GM12878 (cell line): ENCODE results near the gene LTBP3. TPM values are rescaled to one million over a fixed set of nuclear protein-coding genes. Genes with fewer than 3 reads are reported as not detected.

ENCODE experiments used
- ATAC-seq: fragments of 200-7000 bp; cut with Tn5 transposase; 3 replicates; pipeline ENCODE4 v1.9.1; 2020; ENCODE audit warnings: mild to moderate bottlenecking, moderate library complexity
- BruUV-seq: library from RNA; stranded (reverse); fragments of 400-500 nt; replicated peaks from 2 replicates; lab custom pipeline; 2021; lab: Mats Ljungman, UMichigan
- CTCF ChIA-PET: fragments of 300-600 bp; sonication (Branson Sonifier 250); formaldehyde crosslinking; extraction: SDS; loops from one replicate; lab custom pipeline; 2021; ENCODE audit warnings: inconsistent platforms; lab: Yijun Ruan, JAX
- POLR2A ChIA-PET: fragments of 350-600 bp; formaldehyde crosslinking; extraction: SDS; loops from one replicate; lab custom pipeline; 2021; ENCODE audit warnings: inconsistent platforms; lab: Charles Lee
- RAD21 ChIA-PET: fragments of 300-600 bp; sonication (Branson Sonifier 250); formaldehyde crosslinking; loops from one replicate; lab custom pipeline; 2023; ENCODE audit warnings: antibody characterized with exemption; ENCODE audit not compliant: unreplicated experiment; lab: Charles Lee
- SMC1A ChIA-PET: fragments of 300-600 bp; sonication (Branson Sonifier 250); formaldehyde crosslinking; loops from one replicate; lab custom pipeline; 2023; ENCODE audit not compliant: unreplicated experiment, uncharacterized antibody; lab: Charles Lee
- DNase-seq: peaks from one replicate; pipeline ENCODE4 v3.0.0-alpha.2; 2011; ENCODE audit warnings: low read depth, low spot score
- FAIRE-seq: peaks from 3 replicates; lab custom pipeline; 2011; peaks lifted over from hg19 to GRCh38; lab: Jason Lieb, UNC
- H2AFZ ChIP-seq: 2 replicates; pipeline ENCODE4 v1.6.0; 2011; ENCODE audit warnings: low read depth, low read length, control low read depth; ENCODE audit not compliant: control insufficient read depth
- H3K27ac ChIP-seq: 2 replicates; pipeline ENCODE4 v1.5.1; 2011; ENCODE audit warnings: control low read depth; ENCODE audit not compliant: control insufficient read depth, insufficient read depth
- H3K27me3 ChIP-seq, 2 experiments: replicated peaks in 1 of 2; 2 replicates each; pipeline versions ENCODE4 v1.6.0 to v1.6.1; 2011; ENCODE audit warnings: low read length in 1 of 2; ENCODE audit not compliant: control insufficient read depth in 2 of 2, insufficient read depth in 2 of 2
- H3K36me3 ChIP-seq, 2 experiments: 2 replicates each; pipeline ENCODE4 v1.5.1; 2011; ENCODE audit warnings: low read length in 1 of 2; ENCODE audit not compliant: control insufficient read depth in 2 of 2, insufficient read depth in 2 of 2
- H3K4me1 ChIP-seq: 2 replicates; pipeline ENCODE4 v1.6.1; 2011; ENCODE audit warnings: mild to moderate bottlenecking, low read length, moderate library complexity, mixed read lengths; ENCODE audit not compliant: control insufficient read depth, insufficient read depth
- H3K4me2 ChIP-seq: 2 replicates; pipeline ENCODE4 v1.6.0; 2011; ENCODE audit warnings: control low read depth; ENCODE audit not compliant: control insufficient read depth, insufficient read depth
- H3K4me3 ChIP-seq: fragments of 200-600 bp; sonication (generic); 2 replicates; pipeline ENCODE4 v1.5.1; 2016
- H3K79me2 ChIP-seq: 2 replicates; pipeline ENCODE4 v1.6.0; 2011; ENCODE audit warnings: low read length; ENCODE audit not compliant: control insufficient read depth, insufficient read depth
- H3K9ac ChIP-seq: 2 replicates; pipeline ENCODE4 v1.8.0; 2011; ENCODE audit warnings: low read length, control low read depth, mixed read lengths; ENCODE audit not compliant: control insufficient read depth, insufficient read depth
- H3K9me3 ChIP-seq: replicated peaks from 3 replicates; pipeline ENCODE4 v1.5.1; 2011; ENCODE audit warnings: mild to moderate bottlenecking, low read length; ENCODE audit not compliant: control insufficient read depth, insufficient read depth
- H4K20me1 ChIP-seq: 2 replicates; pipeline ENCODE4 v1.6.0; 2011; ENCODE audit not compliant: control insufficient read depth, insufficient read depth
- NFIC ChIP-seq: IDR thresholded peaks from 2 replicates; pipeline ENCODE4 v1.6.1; 2012; ENCODE audit warnings: low read depth, mild to moderate bottlenecking, inconsistent platforms, low read length, moderate library complexity
- RUNX3 ChIP-seq: IDR thresholded peaks from 2 replicates; pipeline ENCODE4 v1.6.1; 2012; ENCODE audit warnings: low read length, inconsistent platforms
- SP1 ChIP-seq: IDR thresholded peaks from one replicate; pipeline ENCODE4 v1.6.1; 2011; ENCODE audit warnings: low read depth, low read length
- YY1 ChIP-seq: IDR thresholded peaks from 2 replicates; pipeline ENCODE4 v1.6.1; 2011; ENCODE audit warnings: low read depth, mild to moderate bottlenecking, low read length
- ZBTB4 ChIP-seq: fragments of 450-650 bp; formaldehyde crosslinking; IDR thresholded peaks from 2 replicates; pipeline ENCODE4 v1.4.0; 2022; ENCODE audit warnings: mild to moderate bottlenecking, moderate library complexity
- WGBS: methylation state at CpG from one replicate; pipeline ENCODE4 v1.1.6; 2016; ENCODE audit warnings: low lambda C conversion rate; ENCODE audit not compliant: insufficient replicate concordance, insufficient coverage; ENCODE audit errors: missing lambda C conversion rate; 5-methylcytosine and 5-hydroxymethylcytosine counted together
- in situ Hi-C: fragments of 300-500 bp; cut with MboI; formaldehyde crosslinking; loops from 9 replicates; pipeline ENCODE4 v1.14.3; 2018; ENCODE audit warnings: mixed read lengths
- intact Hi-C: fragments of 100-400 bp; cut with micrococcal nuclease; formaldehyde crosslinking; loops from one replicate; pipeline ENCODE4 v1.14.2; 2022; ENCODE audit not compliant: unreplicated experiment
- polyA plus RNA-seq, 11 experiments: library from polyadenylated mRNA; depleted of rRNA in 4 of 11; unstranded in 6 of 11; stranded (reverse) in 5 of 11; fragments of >200 nt; fragmentation: Nextera tagmentation in 4 of 11; fragmentation: Illumina TruSeq in 1 of 11; extraction: Ambion mirVana in 4 of 11; extraction: Trizol in 1 of 11; gene quantifications; 1 replicate in 1 of 11; 2 replicates in 10 of 11; pipeline versions ENCODE4 v1.2.1 to v1.2.3, GENCODE V29; 2011 to 2016; ENCODE audit warnings: inconsistent platforms in 2 of 11, missing spikeins in 2 of 11, low read depth in 1 of 11
- total RNA-seq, 4 experiments: library from RNA; depleted of rRNA in 3 of 4; stranded (reverse); fragments of >200 nt in 3 of 4; fragmentation: Illumina TruSeq in 1 of 4; extraction: Trizol in 1 of 4; gene quantifications; 2 replicates each; pipeline versions ENCODE4 v1.2.1 to v1.2.3, GENCODE V29; 2013 to 2021

LTBP3 gene
- total and polyA plus RNA-seq, 10 of the 15 experiments (the other 5 are each of a cell fraction or from before 2014, with no cell fraction given): 2.2 to 12.2 (median 6.2) TPM; not detected in 2

DNA sequence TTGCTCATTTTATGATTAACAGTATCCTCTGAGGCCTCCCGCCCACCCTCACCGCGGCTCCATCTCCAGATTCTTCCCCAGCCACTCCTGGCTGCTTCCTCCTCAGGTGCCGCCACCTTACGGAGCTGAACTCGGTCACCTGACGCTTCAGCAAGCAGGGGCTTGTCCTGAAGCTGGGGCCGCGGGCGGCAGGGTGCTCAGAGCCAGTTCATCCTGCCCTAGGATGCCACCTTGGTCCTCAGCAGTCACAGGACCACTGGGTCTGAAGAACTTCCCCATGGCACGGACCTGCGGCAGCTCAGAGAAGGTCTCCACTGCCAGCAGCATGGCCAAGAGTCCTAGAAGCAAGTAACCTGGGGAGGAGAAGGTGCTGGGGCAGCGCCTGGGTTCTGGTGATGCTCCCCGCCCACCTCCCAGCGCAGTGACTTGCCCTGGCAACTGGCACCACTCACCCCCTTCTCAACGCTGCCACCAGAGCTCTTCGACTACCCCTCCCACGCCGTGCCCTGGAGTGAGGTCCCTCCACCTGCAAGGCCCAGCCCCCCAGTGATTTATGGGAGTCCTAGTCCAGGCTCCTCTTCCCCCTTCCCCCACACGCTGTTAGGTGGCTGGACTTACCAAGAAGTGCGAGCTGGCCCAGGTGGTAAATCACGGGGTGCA lies 34.8 kb upstream of the LTBP3 start:
- WGBS: 86% methylated on average over 22 of the region's 22 CpGs
- ChIA-PET CTCF (interaction anchor here (1.1 to 3.3 kb wide), 11 partner anchors 10 to 367 kb away, joined by 3 to 39 read pairs (median 10); partner anchors contain the start of genes EHBP1L1, FAM89B, PCNX3 and ZNRD2), RAD21 (interaction anchor here (1.0 to 2.8 kb wide), 6 partner anchors 17 to 52 kb away, joined by 3 to 18 read pairs (median 9); partner anchors contain the start of genes EHBP1L1, FAM89B, MAP3K11 and SIPA1)

More for the DNA sequence above, 34.8 kb upstream of the LTBP3 start:
- Histone ChIP-seq H3K36me3 (peaks cover 0 to 2% of the 10 kb centered on the region in 2 experiments; a peak in 3 of 4 replicates), H3K9ac (no peak overlapping the region), H3K27ac (no peak overlapping the region), H2AFZ (no peak overlapping the region), H3K4me3 (no peak overlapping the region), H3K4me1 (peaks cover 19% of the 10 kb centered on the region), H3K4me2 (no peak overlapping the region), H4K20me1 (no peaks in the 10 kb centered on the region), H3K79me2 (peaks cover 5% of the 10 kb centered on the region), H3K27me3 (no peaks in the 10 kb centered on the region), H3K9me3 (no peaks in the 10 kb centered on the region)
- ATAC-seq: no peak
- intact Hi-C loops: no loop called here
- in situ Hi-C loops: no loop called here
- no TSS peak for BruUV-seq
- ChIA-PET POLR2A (interaction anchor here (0.7 to 2.2 kb wide), 5 partner anchors 12 to 45 kb away, joined by 3 to 12 read pairs (median 4); partner anchors contain the start of genes FAM89B and SIPA1), SMC1A (interaction anchor here (1.3 to 2.3 kb wide), 8 partner anchors 11 to 124 kb away, joined by 3 to 18 read pairs (median 6); partner anchors contain the start of genes EHBP1L1, FAM89B and PCNX3)
- no peak for FAIRE-seq
- no peak for TF ChIP-seq ZBTB4
- TF ChIP-seq NFIC: no peak
- TF ChIP-seq SP1: no peak
- no peak for TF ChIP-seq RUNX3
- TF ChIP-seq YY1: no peak
- DNase-seq: no peak
